Stimulated activated CD4-positive, alpha-beta T cell treated with anti-CD3 and anti-CD28 coated beads, Interleukin-1b, Interleukin-23, amount 100 ng/mL, for 4 hours (primary cell): ENCODE data around the gene RNF113B.

Source experiments
- DNase-seq, 2 donors: peaks; one replicate each; pipeline ENCODE4 v3.0.0-alpha.2; 2020; ENCODE audit warnings: low read depth in 2 of 2

RNF113B gene

GRCh38 chr13:98176777-98177608, at the start of gene RNF113B:
Gene RNF113B (minus strand): TSS chr13:98177269. CDS start chr13:98177236, 33 bp downstream.
- DNase-seq: no peak

- no peak for DNase-seq
Measured at GRCh38 chr13:98226496-98226895, 49.4 kb upstream of the RNF113B start.

- no peak for DNase-seq
Measured at GRCh38 chr13:98225036-98225940, 48.2 kb upstream of the RNF113B start.

GRCh38 chr13:98224557-98224956, 47.5 kb upstream of the RNF113B start:
- no peak for DNase-seq

- DNase-seq: no peak
Measured at GRCh38 chr13:98223741-98224140, 46.7 kb upstream of the RNF113B start.

GRCh38 chr13:98222816-98223215, 45.7 kb upstream of the RNF113B start:
- no peak for DNase-seq

GRCh38 chr13:98222081-98222554, 45.0 kb upstream of the RNF113B start:
- no peak for DNase-seq

GRCh38 chr13:98221234-98221633, 44.2 kb upstream of the RNF113B start:
- DNase-seq: no peak

GRCh38 chr13:98220271-98220791, 43.3 kb upstream of the RNF113B start:
- no peak for DNase-seq

GRCh38 chr13:98219685-98220084, 42.6 kb upstream of the RNF113B start:
- DNase-seq: no peak

GRCh38 chr13:98217597-98217996, 40.5 kb upstream of the RNF113B start:
- no peak for DNase-seq

- no peak for DNase-seq
Measured at GRCh38 chr13:98216711-98217285, 39.7 kb upstream of the RNF113B start.

GRCh38 chr13:98216135-98216565, 39.1 kb upstream of the RNF113B start:
- DNase-seq: no peak

GRCh38 chr13:98215508-98215907, 38.4 kb upstream of the RNF113B start:
- DNase-seq: no peak

- DNase-seq: no peak
Measured at GRCh38 chr13:98214707-98215106, 37.6 kb upstream of the RNF113B start.

GRCh38 chr13:98214008-98214643, 37.1 kb upstream of the RNF113B start:
- DNase-seq: no peak

GRCh38 chr13:98213354-98213753, 36.3 kb upstream of the RNF113B start:
- no peak for DNase-seq

GRCh38 chr13:98212763-98213162, 35.7 kb upstream of the RNF113B start:
- DNase-seq: no peak

GRCh38 chr13:98208606-98209005, 31.5 kb upstream of the RNF113B start:
- no peak for DNase-seq

- DNase-seq: no peak
Measured at GRCh38 chr13:98207416-98207815, 30.3 kb upstream of the RNF113B start.

- DNase-seq: no peak
Measured at GRCh38 chr13:98206946-98207345, 29.9 kb upstream of the RNF113B start.
